Measurements from ENCODE around the gene RILPL1. TPM values are rescaled to one million over a fixed set of nuclear protein-coding genes. Genes with fewer than 3 reads are reported as not detected.
A peak's percentile ranks its signal among the peaks of the same experiment; 100 is the strongest.

The RILPL1 gene
- total and polyA plus RNA-seq, 9 of the 15 experiments (the other 6 are each of a cell fraction or from before 2014, with no cell fraction given): 0.25 to 10.6 (median 8.6) TPM

DNA sequence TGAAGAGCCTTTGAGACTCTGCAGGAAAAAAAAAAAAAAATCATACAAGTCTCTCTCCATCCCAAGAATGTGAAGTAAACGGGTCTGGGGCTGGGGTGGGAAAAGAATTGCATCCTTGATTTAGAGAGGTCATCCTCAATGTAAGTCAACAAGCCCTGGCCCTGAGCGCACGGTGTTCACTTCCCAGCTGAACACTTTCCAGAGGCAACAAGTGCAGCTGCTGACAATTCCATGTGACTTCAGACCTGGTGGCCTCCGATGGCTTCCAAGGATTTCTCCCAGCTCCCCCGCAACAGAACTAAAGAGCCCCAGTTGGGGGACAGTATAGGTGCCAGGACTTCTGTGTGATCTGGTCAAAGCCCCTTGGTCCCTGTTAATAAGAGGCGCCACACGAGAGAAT is 2.4 kb downstream of the RILPL1 start:
- H3K4me1 ChIP-seq (replicated peaks in 1 of 2; ENCODE audit: control insufficient read depth in 2 of 2, insufficient read depth in 2 of 2, low read length in 2 of 2): peaks cover 14 to 19% of the 10 kb centered on the region in 2 experiments
- no peaks in the 10 kb centered on the region for H3K9me3 ChIP-seq (replicated peaks; ENCODE audit: control insufficient read depth, insufficient read depth, low read depth, low read length)
- FAIRE-seq (no peak), ATAC-seq (no peak), DNase-seq (ENCODE audit: extremely low read depth in 1 of 4, low spot score in 3 of 4) (no peak)
- no peak overlapping the region for H3K9ac ChIP-seq (ENCODE audit: insufficient read depth in 1 of 2, low read depth in 2 of 2, low read length in 2 of 2)
- ChIA-PET CTCF (ENCODE audit: low intra/inter-chr PET ratio) (no interaction called here), POLR2A (no interaction called here)
- H3K4me3 ChIP-seq: no peak overlapping the region
- no peak overlapping the region for H3K27ac ChIP-seq (ENCODE audit: extremely low read depth, low read depth, low read length)
- WGBS (ENCODE audit: insufficient coverage, low coverage, missing lambda C conversion rate): 85% methylated on average over 7 of the region's 7 CpGs
- no peaks in the 10 kb centered on the region for H4K20me1 ChIP-seq (replicated peaks; ENCODE audit: control insufficient read depth, insufficient read depth, low read length)
- H3K79me2 ChIP-seq (ENCODE audit: control insufficient read depth, insufficient read depth, low read length): peaks cover 29% of the 10 kb centered on the region
- in situ Hi-C loops (cut with MboI) (no loop called here), intact Hi-C loops (cut with micrococcal nuclease) (no loop called here)
- H3K36me3 ChIP-seq (ENCODE audit: control insufficient read depth, insufficient read depth, low read length): peaks cover 24% of the 10 kb centered on the region; the same call in 2 of the 3 replicates
- no peaks in the 10 kb centered on the region for H3K27me3 ChIP-seq (ENCODE audit: control insufficient read depth in 2 of 2, insufficient read depth in 2 of 2, low read length in 2 of 2)
- BruUV-seq (replicated peaks): no TSS peak
- no peak overlapping the region for H3K4me2 ChIP-seq (ENCODE audit: insufficient read depth, low read length)
- no peak for TF ChIP-seq MEF2A (IDR thresholded peaks at IDR 0.05; ENCODE audit: control insufficient read depth, low read depth, low read length)
- TF ChIP-seq RBFOX2 (IDR thresholded peaks at IDR 0.05; ENCODE audit: low read depth, low read length): 0 out of 2 replicates have a peak, but pooled peaks have one; percentile 14
- no peak for TF ChIP-seq ZNF431 (CRISPR knock-in tag; IDR thresholded peaks at IDR 0.05)
- no peaks in the 10 kb centered on the region for H3K9me1 ChIP-seq (ENCODE audit: control insufficient read depth, insufficient read depth, low read length)
- no peak overlapping the region for H2AFZ ChIP-seq (ENCODE audit: low read depth, low read length)

DNA sequence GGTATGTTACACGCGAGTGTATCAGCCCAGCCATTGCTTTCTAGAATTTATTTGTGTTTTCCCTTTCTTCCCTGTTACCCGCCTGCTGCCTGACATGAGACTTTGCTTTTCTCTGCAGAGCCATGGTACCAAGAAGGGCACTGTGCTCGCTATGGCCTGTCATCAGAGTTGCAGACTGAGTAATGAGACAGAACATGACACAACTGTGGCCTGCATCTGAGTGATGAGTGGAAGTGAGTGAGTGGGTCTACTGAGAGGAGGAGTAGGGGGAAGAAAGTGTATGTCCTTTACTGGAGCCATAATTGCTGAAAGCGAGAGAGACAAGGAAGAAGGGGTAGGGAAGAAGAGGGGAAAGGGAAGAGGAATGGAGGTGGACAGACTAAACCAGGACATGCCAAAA is 2.9 kb downstream of the RILPL1 start:
- Histone ChIP-seq H3K4me3 (no peak overlapping the region), H3K4me2 (ENCODE audit: insufficient read depth, low read length) (no peak overlapping the region), H3K9ac (ENCODE audit: insufficient read depth in 1 of 2, low read depth in 2 of 2, low read length in 2 of 2) (no peak overlapping the region), H3K79me2 (ENCODE audit: control insufficient read depth, insufficient read depth, low read length) (peaks cover 29% of the 10 kb centered on the region), H3K9me1 (ENCODE audit: control insufficient read depth, insufficient read depth, low read length) (no peaks in the 10 kb centered on the region), H3K9me3 (replicated peaks; ENCODE audit: control insufficient read depth, insufficient read depth, low read depth, low read length) (no peaks in the 10 kb centered on the region), H3K36me3 (ENCODE audit: control insufficient read depth, insufficient read depth, low read length) (peaks cover 24% of the 10 kb centered on the region; the same call in 2 of the 3 replicates), H3K27ac (ENCODE audit: extremely low read depth, low read depth, low read length) (no peak overlapping the region), H2AFZ (ENCODE audit: low read depth, low read length) (no peak overlapping the region), H4K20me1 (replicated peaks; ENCODE audit: control insufficient read depth, insufficient read depth, low read length) (no peaks in the 10 kb centered on the region), H3K4me1 (replicated peaks in 1 of 2; ENCODE audit: control insufficient read depth in 2 of 2, insufficient read depth in 2 of 2, low read length in 2 of 2) (peaks cover 14 to 19% of the 10 kb centered on the region in 2 experiments), H3K27me3 (ENCODE audit: control insufficient read depth in 2 of 2, insufficient read depth in 2 of 2, low read length in 2 of 2) (no peaks in the 10 kb centered on the region)
- FAIRE-seq: no peak
- DNase-seq (ENCODE audit: extremely low read depth in 1 of 4, low spot score in 3 of 4): no peak
- no TSS peak for BruUV-seq (replicated peaks)
- WGBS (ENCODE audit: insufficient coverage, low coverage, missing lambda C conversion rate): 96% methylated on average over 5 of the region's 5 CpGs
- intact Hi-C loops (cut with micrococcal nuclease): no loop called here
- in situ Hi-C loops (cut with MboI): no loop called here
- no peak for ATAC-seq
- TF ChIP-seq DNMT1 (IDR thresholded peaks at IDR 0.05) (no peak), GABPB2 (CRISPR knock-in tag; conservative IDR thresholded peaks at IDR 0.05) (no peak), IFI16 (CRISPR knock-in tag; IDR thresholded peaks at IDR 0.05) (no peak), SOX6 (IDR thresholded peaks at IDR 0.05) (no peak)
- ChIA-PET CTCF (ENCODE audit: low intra/inter-chr PET ratio) (no interaction called here), POLR2A (no interaction called here)

Measured in K562 (cell line).